ENCODE measurements around the gene DMD. TPM values are rescaled to one million over a fixed set of nuclear protein-coding genes. Genes with fewer than 3 reads are reported as not detected.

DMD gene
- total RNA-seq, 2 experiments from 2014 or later = 0.27 to 0.49 TPM

- H3K4me1 Mint-ChIP-seq (ENCODE audit: low read depth) = no peaks in the 10 kb centered on the region
- no peak overlapping the region for H3K27ac Mint-ChIP-seq
- intact Hi-C loops (cut with micrococcal nuclease) = no loop called here
- DNase-seq (no peak), ATAC-seq (no peak)
- ChIA-PET POLR2A (no interaction called here), CTCF (no interaction called here)
- no peak for TF ChIP-seq CTCF (IDR thresholded peaks at IDR 0.05)
- H3K27me3 Mint-ChIP-seq = no peaks in the 10 kb centered on the region
- H3K9me3 Mint-ChIP-seq = peaks cover 1% of the 10 kb centered on the region
- no peak overlapping the region for H3K4me3 Mint-ChIP-seq
- no peaks in the 10 kb centered on the region for H3K36me3 Mint-ChIP-seq (ENCODE audit: low read depth)
Observed at GRCh38 chrX:31367816-31368215, 1843.5 kb downstream of the DMD start.

- Mint-ChIP-seq H3K4me1 (ENCODE audit: low read depth) (no peaks in the 10 kb centered on the region), H3K27me3 (no peaks in the 10 kb centered on the region), H3K4me3 (no peak overlapping the region), H3K9me3 (no peaks in the 10 kb centered on the region), H3K27ac (no peak overlapping the region), H3K36me3 (ENCODE audit: low read depth) (no peaks in the 10 kb centered on the region)
- ChIA-PET CTCF (no interaction called here), POLR2A (no interaction called here)
- no peak for TF ChIP-seq CTCF (IDR thresholded peaks at IDR 0.05)
- ATAC-seq (no peak), DNase-seq (no peak)
- intact Hi-C loops (cut with micrococcal nuclease) = no loop called here
Observed at GRCh38 chrX:31366041-31366440, 1845.3 kb downstream of the DMD start.

GRCh38 chrX:31356275-31357212, 1854.8 kb downstream of the DMD start:
- no peak overlapping the region for H3K4me3 Mint-ChIP-seq
- DNase-seq (no peak), ATAC-seq (no peak)
- H3K27me3 Mint-ChIP-seq = no peaks in the 10 kb centered on the region
- no peaks in the 10 kb centered on the region for H3K36me3 Mint-ChIP-seq (ENCODE audit: low read depth)
- H3K4me1 Mint-ChIP-seq (ENCODE audit: low read depth) = no peaks in the 10 kb centered on the region
- no peak overlapping the region for H3K27ac Mint-ChIP-seq
- TF ChIP-seq CTCF (IDR thresholded peaks at IDR 0.05) = no peak
- no peaks in the 10 kb centered on the region for H3K9me3 Mint-ChIP-seq
- ChIA-PET CTCF (no interaction called here), POLR2A (no interaction called here)
- intact Hi-C loops (cut with micrococcal nuclease) = no loop called here

GRCh38 chrX:31355206-31355955, 1856.0 kb downstream of the DMD start:
- no peak for DNase-seq
- POLR2A ChIA-PET = no interaction called here
- CTCF ChIA-PET = no interaction called here

More at GRCh38 chrX:31355206-31355955, 1856.0 kb downstream of the DMD start:
- no peak overlapping the region for H3K27ac Mint-ChIP-seq
- no peak overlapping the region for H3K4me3 Mint-ChIP-seq
- no peaks in the 10 kb centered on the region for H3K27me3 Mint-ChIP-seq
- no peaks in the 10 kb centered on the region for H3K4me1 Mint-ChIP-seq (ENCODE audit: low read depth)
- no peaks in the 10 kb centered on the region for H3K9me3 Mint-ChIP-seq
- ATAC-seq = no peak
- no peak for TF ChIP-seq CTCF (IDR thresholded peaks at IDR 0.05)
- intact Hi-C loops (cut with micrococcal nuclease) = no loop called here
- no peaks in the 10 kb centered on the region for H3K36me3 Mint-ChIP-seq (ENCODE audit: low read depth)
